ENCODE measurements around the gene RSPH1.

Gene RSPH1

GRCh38 chr21:42522771-42523170 lies 26.7 kb upstream of the RSPH1 start:
- TF ChIP-seq, protein P1, sequence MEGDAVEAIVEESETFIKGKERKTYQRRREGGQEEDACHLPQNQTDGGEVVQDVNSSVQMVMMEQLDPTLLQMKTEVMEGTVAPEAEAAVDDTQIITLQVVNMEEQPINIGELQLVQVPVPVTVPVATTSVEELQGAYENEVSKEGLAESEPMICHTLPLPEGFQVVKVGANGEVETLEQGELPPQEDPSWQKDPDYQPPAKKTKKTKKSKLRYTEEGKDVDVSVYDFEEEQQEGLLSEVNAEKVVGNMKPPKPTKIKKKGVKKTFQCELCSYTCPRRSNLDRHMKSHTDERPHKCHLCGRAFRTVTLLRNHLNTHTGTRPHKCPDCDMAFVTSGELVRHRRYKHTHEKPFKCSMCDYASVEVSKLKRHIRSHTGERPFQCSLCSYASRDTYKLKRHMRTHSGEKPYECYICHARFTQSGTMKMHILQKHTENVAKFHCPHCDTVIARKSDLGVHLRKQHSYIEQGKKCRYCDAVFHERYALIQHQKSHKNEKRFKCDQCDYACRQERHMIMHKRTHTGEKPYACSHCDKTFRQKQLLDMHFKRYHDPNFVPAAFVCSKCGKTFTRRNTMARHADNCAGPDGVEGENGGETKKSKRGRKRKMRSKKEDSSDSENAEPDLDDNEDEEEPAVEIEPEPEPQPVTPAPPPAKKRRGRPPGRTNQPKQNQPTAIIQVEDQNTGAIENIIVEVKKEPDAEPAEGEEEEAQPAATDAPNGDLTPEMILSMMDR (conservative IDR thresholded peaks at IDR 0.05; ENCODE audit: low read length) = no peak
- TF ChIP-seq EZH2phosphoT487 (IDR thresholded peaks at IDR 0.05; ENCODE audit: borderline replicate concordance) = no peak
- H3K9ac ChIP-seq (ENCODE audit: low read depth, low read length, poor library complexity, severe bottlenecking) = no peak overlapping the region
- peaks cover 96% of the 10 kb centered on the region for H3K79me2 ChIP-seq (ENCODE audit: insufficient read depth, low read length)
- peaks cover 82% of the 10 kb centered on the region; the same call in 1 of the 2 replicates for H3K36me3 ChIP-seq (ENCODE audit: insufficient read depth, low read length)
- H3K4me3 ChIP-seq (ENCODE audit: low read length, poor library complexity, severe bottlenecking) = no peak overlapping the region
- H3K9me3 ChIP-seq (ENCODE audit: insufficient read depth, low read depth, low read length) = no peaks in the 10 kb centered on the region
- peaks cover 96% of the 10 kb centered on the region for H3K4me1 ChIP-seq (ENCODE audit: insufficient read depth, low read length, poor library complexity, severe bottlenecking)
- no peaks in the 10 kb centered on the region for H3K27me3 ChIP-seq (ENCODE audit: insufficient read depth, low read length, poor library complexity, severe bottlenecking)
- no peaks in the 10 kb centered on the region for H3K9me2 ChIP-seq (replicated peaks; ENCODE audit: low read depth, low read length)
- peaks cover 86% of the 10 kb centered on the region for H4K20me1 ChIP-seq (ENCODE audit: insufficient read depth, low read length, poor library complexity, severe bottlenecking)
- 0 out of 2 replicates have a peak, but pooled peaks cover 4% of the 10 kb centered on the region for H3F3A ChIP-seq (ENCODE audit: low read depth)
- no peak overlapping the region for H2AFZ ChIP-seq (ENCODE audit: low read length)
- H3K4me2 ChIP-seq (ENCODE audit: low read depth, low read length, poor library complexity, severe bottlenecking) = peak overlapping the region; percentile 84

- H3K79me2 ChIP-seq (ENCODE audit: insufficient read depth, low read length) = peaks cover 100% of the 10 kb centered on the region
These were observed 26.2 kb upstream of the RSPH1 start for GRCh38 chr21:42522271-42522670.

DNA sequence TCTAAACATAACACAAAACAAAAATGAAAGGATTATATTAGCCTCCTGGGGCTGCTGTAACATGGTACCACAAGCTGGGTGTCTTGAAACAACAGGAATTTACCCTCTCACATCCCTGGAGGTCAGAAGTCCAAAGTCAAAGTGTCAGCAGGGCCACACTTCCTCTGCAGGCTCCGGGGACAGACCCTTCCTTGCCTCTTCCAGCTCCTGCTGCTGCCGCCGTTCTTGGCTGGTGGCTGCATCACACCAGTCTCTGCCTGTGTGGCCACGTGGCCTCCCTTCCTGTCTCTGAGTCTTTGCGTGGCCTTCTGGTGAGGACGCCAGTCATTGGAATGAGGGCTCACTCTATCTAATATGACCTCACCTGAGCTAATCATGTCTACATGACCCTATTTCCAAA lies 25.8 kb upstream of the RSPH1 start:
- Histone ChIP-seq H3F3A (ENCODE audit: low read depth) (no peaks in the 10 kb centered on the region), H3K36me3 (ENCODE audit: insufficient read depth, low read length) (peaks cover 81% of the 10 kb centered on the region; the same call in 1 of the 2 replicates), H2AFZ (ENCODE audit: low read length) (no peak overlapping the region), H3K9ac (ENCODE audit: low read depth, low read length, poor library complexity, severe bottlenecking) (no peak overlapping the region), H3K4me2 (ENCODE audit: low read depth, low read length, poor library complexity, severe bottlenecking) (peak overlapping the region; percentile 84), H3K4me3 (ENCODE audit: low read length, poor library complexity, severe bottlenecking) (no peak overlapping the region), H4K20me1 (ENCODE audit: insufficient read depth, low read length, poor library complexity, severe bottlenecking) (peaks cover 88% of the 10 kb centered on the region), H3K27me3 (ENCODE audit: insufficient read depth, low read length, poor library complexity, severe bottlenecking) (no peaks in the 10 kb centered on the region), H3K79me2 (ENCODE audit: insufficient read depth, low read length) (peaks cover 100% of the 10 kb centered on the region), H3K4me1 (ENCODE audit: insufficient read depth, low read length, poor library complexity, severe bottlenecking) (peaks cover 97% of the 10 kb centered on the region), H3K9me3 (ENCODE audit: insufficient read depth, low read depth, low read length) (no peaks in the 10 kb centered on the region), H3K9me2 (replicated peaks; ENCODE audit: low read depth, low read length) (no peaks in the 10 kb centered on the region)
- no peak for TF ChIP-seq EZH2phosphoT487 (IDR thresholded peaks at IDR 0.05; ENCODE audit: borderline replicate concordance)
- TF ChIP-seq, protein P1 (conservative IDR thresholded peaks at IDR 0.05; ENCODE audit: low read length) = no peak

More at GRCh38 chr21:42522271-42522670, 26.2 kb upstream of the RSPH1 start:
- Histone ChIP-seq H3K9ac (ENCODE audit: low read depth, low read length, poor library complexity, severe bottlenecking) (no peak overlapping the region), H3K4me1 (ENCODE audit: insufficient read depth, low read length, poor library complexity, severe bottlenecking) (peaks cover 97% of the 10 kb centered on the region), H3K4me2 (ENCODE audit: low read depth, low read length, poor library complexity, severe bottlenecking) (peak overlapping the region; percentile 84), H3K9me3 (ENCODE audit: insufficient read depth, low read depth, low read length) (no peaks in the 10 kb centered on the region), H2AFZ (ENCODE audit: low read length) (no peak overlapping the region), H3K27me3 (ENCODE audit: insufficient read depth, low read length, poor library complexity, severe bottlenecking) (no peaks in the 10 kb centered on the region), H4K20me1 (ENCODE audit: insufficient read depth, low read length, poor library complexity, severe bottlenecking) (peaks cover 87% of the 10 kb centered on the region), H3K4me3 (ENCODE audit: low read length, poor library complexity, severe bottlenecking) (no peak overlapping the region), H3K36me3 (ENCODE audit: insufficient read depth, low read length) (peaks cover 82% of the 10 kb centered on the region; the same call in 1 of the 2 replicates), H3K9me2 (replicated peaks; ENCODE audit: low read depth, low read length) (no peaks in the 10 kb centered on the region), H3F3A (ENCODE audit: low read depth) (no peaks in the 10 kb centered on the region)
- TF ChIP-seq EZH2phosphoT487 (IDR thresholded peaks at IDR 0.05; ENCODE audit: borderline replicate concordance) = no peak
- TF ChIP-seq, protein P1 (conservative IDR thresholded peaks at IDR 0.05; ENCODE audit: low read length) = no peak
